Activated T-cell treated with anti-CD3 and anti-CD28 coated beads for 24 hours (primary cell): ENCODE data around the gene SLC2A10.

ENCODE experiments used
- DNase-seq: peaks from one replicate; pipeline ENCODE4 v3.0.0-alpha.2; 2020; ENCODE audit warnings: low read depth

The SLC2A10 gene

GRCh38 chr20:46770330-46771194, 61.1 kb downstream of the SLC2A10 start:
- no peak for DNase-seq

GRCh38 chr20:46771195-46771588, 61.7 kb downstream of the SLC2A10 start:
- DNase-seq, result no peak

- DNase-seq, result no peak
These were observed 63.5 kb downstream of the SLC2A10 start for GRCh38 chr20:46772901-46773300.

GRCh38 chr20:46773680-46774079, 64.2 kb downstream of the SLC2A10 start:
- DNase-seq, result no peak

GRCh38 chr20:46774236-46774635, 64.8 kb downstream of the SLC2A10 start:
- no peak for DNase-seq

GRCh38 chr20:46774943-46775560, 65.6 kb downstream of the SLC2A10 start:
- no peak for DNase-seq

GRCh38 chr20:46775806-46776205, 66.4 kb downstream of the SLC2A10 start:
- DNase-seq, result no peak

GRCh38 chr20:46777331-46777730, 67.9 kb downstream of the SLC2A10 start:
- DNase-seq, result no peak

GRCh38 chr20:46779831-46780230, 70.4 kb downstream of the SLC2A10 start:
- no peak for DNase-seq

GRCh38 chr20:46784436-46785127, 75.1 kb downstream of the SLC2A10 start:
- no peak for DNase-seq
